H9 (cell line): ENCODE results near the gene FCHSD2. TPM values are rescaled to one million over a fixed set of nuclear protein-coding genes. Genes with fewer than 3 reads are reported as not detected.

ENCODE experiments used
- DNase-seq: peaks from one replicate; pipeline ENCODE4 v3.0.0-alpha.2; 2017
- H2AFZ ChIP-seq: one replicate; pipeline ENCODE4 v1.6.1; 2013; ENCODE audit warnings: mild to moderate bottlenecking, low read length, control low read depth, moderate library complexity
- H2AK5ac ChIP-seq: 2 replicates; pipeline ENCODE4 v1.6.1; 2013; ENCODE audit warnings: low read length, control low read depth, mixed read lengths; ENCODE audit not compliant: insufficient read length
- H2BK120ac ChIP-seq: one replicate; pipeline ENCODE4 v1.6.1; 2013; ENCODE audit warnings: low read depth, mild to moderate bottlenecking, low read length, control low read depth, inconsistent platforms; ENCODE audit not compliant: poor library complexity, severe bottlenecking
- H2BK12ac ChIP-seq: 2 replicates; pipeline ENCODE4 v1.6.1; 2013; ENCODE audit warnings: low read length, control low read depth, mixed read lengths, low read depth; ENCODE audit not compliant: insufficient read length
- H2BK15ac ChIP-seq: 2 replicates; pipeline ENCODE4 v1.6.1; 2013; ENCODE audit warnings: low read depth, low read length, control low read depth
- H2BK20ac ChIP-seq: one replicate; pipeline ENCODE4 v1.6.1; 2013; ENCODE audit warnings: low read depth, mild to moderate bottlenecking, low read length, control low read depth, inconsistent platforms; ENCODE audit not compliant: poor library complexity, severe bottlenecking
- H2BK5ac ChIP-seq: 2 replicates; pipeline ENCODE4 v1.6.1; 2013; ENCODE audit warnings: low read length, control low read depth, mixed read lengths; ENCODE audit not compliant: insufficient read length
- H3K14ac ChIP-seq: 2 replicates; pipeline ENCODE4 v1.6.1; 2013; ENCODE audit warnings: low read length, control low read depth; ENCODE audit not compliant: insufficient read depth
- H3K18ac ChIP-seq: 2 replicates; pipeline ENCODE4 v1.6.1; 2013; ENCODE audit warnings: low read depth, mild to moderate bottlenecking, mixed read lengths, low read length, control low read depth; ENCODE audit not compliant: insufficient read length
- H3K23ac ChIP-seq: 2 replicates; pipeline ENCODE4 v1.6.1; 2013; ENCODE audit warnings: low read length, control low read depth, mixed read lengths, low read depth; ENCODE audit not compliant: insufficient read length
- H3K23me2 ChIP-seq: 2 replicates; pipeline ENCODE4 v1.6.1; 2013; ENCODE audit warnings: low read depth, mild to moderate bottlenecking, mixed read lengths, low read length, control low read depth; ENCODE audit not compliant: insufficient read length, poor library complexity, severe bottlenecking
- H3K27ac ChIP-seq: 2 replicates; pipeline ENCODE4 v1.5.1; 2013; ENCODE audit warnings: low read length, control low read depth, mixed read lengths, low read depth; ENCODE audit not compliant: insufficient read length
- H3K27me3 ChIP-seq: 2 replicates; pipeline ENCODE4 v1.6.1; 2013; ENCODE audit warnings: low read length, control low read depth, inconsistent platforms; ENCODE audit not compliant: insufficient read depth
- H3K4ac ChIP-seq: 2 replicates; pipeline ENCODE4 v1.6.1; 2013; ENCODE audit warnings: low read depth, mild to moderate bottlenecking, control low read depth, inconsistent platforms, low read length, moderate library complexity
- H3K4me1 ChIP-seq: 2 replicates; pipeline ENCODE4 v1.6.1; 2013; ENCODE audit warnings: low read length, control low read depth, inconsistent platforms; ENCODE audit not compliant: insufficient read depth
- H3K4me2 ChIP-seq: 2 replicates; pipeline ENCODE4 v1.6.1; 2013; ENCODE audit warnings: low read length, control low read depth, mixed read lengths; ENCODE audit not compliant: insufficient read length, insufficient read depth
- H3K56ac ChIP-seq: 2 replicates; pipeline ENCODE4 v1.6.1; 2013; ENCODE audit warnings: low read depth, mild to moderate bottlenecking, mixed read lengths, low read length, control low read depth; ENCODE audit not compliant: insufficient read length
- H3K79me1 ChIP-seq: 2 replicates; pipeline ENCODE4 v1.6.1; 2013; ENCODE audit warnings: low read depth, mild to moderate bottlenecking, moderate library complexity, low read length, control low read depth, inconsistent platforms; ENCODE audit not compliant: insufficient read depth, poor library complexity, severe bottlenecking
- H3K79me2 ChIP-seq: 2 replicates; pipeline ENCODE4 v1.6.1; 2013; ENCODE audit warnings: low read length, control low read depth, inconsistent platforms; ENCODE audit not compliant: insufficient read depth
- H3K9ac ChIP-seq: 2 replicates; pipeline ENCODE4 v1.6.1; 2013; ENCODE audit warnings: low read length, control low read depth, mixed read lengths; ENCODE audit not compliant: insufficient read length; ENCODE audit errors: extremely low read depth
- H3K9me3 ChIP-seq: one replicate; pipeline ENCODE4 v1.6.1; 2013; ENCODE audit warnings: low read depth, low read length, inconsistent platforms; ENCODE audit not compliant: control insufficient read depth
- H3T11ph ChIP-seq: one replicate; pipeline ENCODE4 v1.6.1; 2013; ENCODE audit warnings: mild to moderate bottlenecking, low read length, control low read depth, inconsistent platforms
- H4K20me1 ChIP-seq: one replicate; pipeline ENCODE4 v1.6.1; 2013; ENCODE audit not compliant: control insufficient read depth, insufficient read length, insufficient read depth
- H4K5ac ChIP-seq: 2 replicates; pipeline ENCODE4 v1.6.1; 2013; ENCODE audit warnings: low read depth, mild to moderate bottlenecking, mixed read lengths, low read length, control low read depth; ENCODE audit not compliant: insufficient read length
- H4K8ac ChIP-seq: replicated peaks from 2 replicates; pipeline ENCODE4 v1.6.1; 2013; ENCODE audit warnings: low read length, control low read depth, mixed read lengths, low read depth; ENCODE audit not compliant: insufficient read length
- H4K91ac ChIP-seq: 2 replicates; pipeline ENCODE4 v1.6.1; 2013; ENCODE audit warnings: low read depth, mild to moderate bottlenecking, moderate library complexity, mixed read lengths, low read length, control low read depth; ENCODE audit not compliant: insufficient read length
- H3K27ac Mint-ChIP-seq, 3 experiments: 2 replicates in 2 of 3; 3 replicates in 1 of 3; pipeline ENCODE4 v1.8.0; 2020 to 2021; ENCODE audit warnings: mixed read lengths in 3 of 3, mild to moderate bottlenecking in 1 of 3, moderate library complexity in 1 of 3
- H3K27me3 Mint-ChIP-seq: 2 replicates; pipeline ENCODE4 v1.8.0; 2021; ENCODE audit warnings: low read depth, mild to moderate bottlenecking, moderate library complexity, mixed read lengths
- H3K36me3 Mint-ChIP-seq, 3 experiments: 2 replicates in 2 of 3; 3 replicates in 1 of 3; pipeline ENCODE4 v1.8.0; 2020 to 2021; ENCODE audit warnings: low read depth in 3 of 3, mixed read lengths in 3 of 3; ENCODE audit not compliant: insufficient read depth in 1 of 3
- H3K4me1 Mint-ChIP-seq, 2 experiments: 2 replicates each; pipeline ENCODE4 v1.8.0; 2020; ENCODE audit warnings: mixed read lengths in 2 of 2
- H3K4me3 Mint-ChIP-seq, 2 experiments: 2 replicates in 1 of 2; 3 replicates in 1 of 2; pipeline ENCODE4 v1.8.0; 2020 to 2021; ENCODE audit warnings: mild to moderate bottlenecking in 2 of 2, mixed read lengths in 2 of 2, moderate library complexity in 1 of 2
- H3K9me3 Mint-ChIP-seq, 2 experiments: 2 replicates in 1 of 2; 3 replicates in 1 of 2; pipeline ENCODE4 v1.8.0; 2020; ENCODE audit warnings: mild to moderate bottlenecking in 2 of 2, mixed read lengths in 2 of 2, moderate library complexity in 1 of 2
- WGBS: extraction: QIAGEN DNeasy Blood & Tissue Kit; methylation state at CpG from one replicate; pipeline ENCODE4 v1.1.7; 2013; ENCODE audit warnings: missing lambda C conversion rate, low lambda C conversion rate, mixed read lengths; ENCODE audit not compliant: insufficient read length; ENCODE audit errors: extremely low coverage; 5-methylcytosine and 5-hydroxymethylcytosine counted together
- total RNA-seq: library from RNA; stranded (reverse); gene quantifications from 2 replicates; pipeline ENCODE4 v1.2.1, GENCODE V29; 2021
- TF ChIP-seq, protein P1 (sequence below): fragments of 200-600 bp; sonication (generic); conservative IDR thresholded peaks from 3 replicates; pipeline ENCODE4 v1.8.0; 2021; ENCODE audit warnings: antibody characterized with exemption, mild to moderate bottlenecking

The FCHSD2 gene
- total RNA-seq, 1 experiment from 2014 or later, result 17.8 TPM

DNA sequence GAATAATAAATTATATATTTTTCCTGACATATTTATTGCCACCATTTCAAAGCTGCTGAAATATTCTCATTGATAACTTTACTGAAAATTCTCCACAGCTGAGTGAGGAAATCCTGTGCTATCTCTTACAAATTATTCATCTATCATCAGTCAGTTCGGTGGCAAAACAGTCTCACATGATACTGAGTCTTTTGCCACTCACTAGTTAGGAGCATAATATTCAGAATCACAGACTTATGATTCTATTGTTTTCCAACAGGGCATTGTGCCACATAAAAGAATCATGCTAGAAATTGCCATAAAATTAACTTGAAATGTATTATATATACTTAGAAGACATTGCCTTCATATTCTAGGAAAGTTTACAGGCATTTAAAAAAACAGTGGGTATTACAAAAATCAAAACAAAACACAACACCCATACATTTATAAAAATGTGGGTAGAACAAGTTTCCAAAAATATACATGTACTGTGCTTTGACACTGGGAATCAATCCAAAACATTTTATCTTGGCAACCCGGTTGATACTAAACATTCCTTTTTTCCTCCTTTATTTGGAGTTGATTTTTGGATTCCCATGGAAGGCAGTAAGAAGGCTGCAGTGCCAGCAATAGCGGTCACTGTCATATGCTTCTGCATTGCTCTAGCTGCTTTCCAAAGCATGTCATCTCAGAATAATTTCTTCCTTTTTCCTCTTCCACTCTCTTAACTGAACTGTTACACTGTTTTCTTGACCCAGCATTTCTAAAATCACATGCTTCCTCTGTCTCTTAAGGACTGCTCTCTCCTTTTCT lies 285.4 kb downstream of the FCHSD2 start:
- Histone ChIP-seq H3K18ac (no peak overlapping the region), H3K23me2 (no peaks in the 10 kb centered on the region), H4K5ac (no peak overlapping the region), H2AFZ (no peak overlapping the region), H3K23ac (no peak overlapping the region), H3K27ac (no peak overlapping the region), H3K79me1 (no peaks in the 10 kb centered on the region), H3K14ac (no peak overlapping the region), H2BK120ac (no peak overlapping the region), H3K4ac (no peak overlapping the region), H3K4me2 (no peak overlapping the region), H3T11ph (no peak overlapping the region), H2BK5ac (no peak overlapping the region), H3K79me2 (no peaks in the 10 kb centered on the region), H3K9me3 (no peaks in the 10 kb centered on the region), H2BK15ac (no peak overlapping the region), H4K8ac (no peak overlapping the region), H3K27me3 (no peaks in the 10 kb centered on the region), H3K4me1 (no peaks in the 10 kb centered on the region), H4K20me1 (no peaks in the 10 kb centered on the region), H2AK5ac (no peak overlapping the region), H2BK20ac (no peak overlapping the region), H3K9ac (no peak overlapping the region), H3K56ac (no peak overlapping the region), H2BK12ac (no peak overlapping the region), H4K91ac (no peak overlapping the region)
- Mint-ChIP-seq H3K4me3 (no peak overlapping the region), H3K4me1 (no peaks in the 10 kb centered on the region), H3K27me3 (no peaks in the 10 kb centered on the region), H3K27ac (no peak overlapping the region), H3K36me3 (no peaks in the 10 kb centered on the region), H3K9me3 (no peaks in the 10 kb centered on the region)
- TF ChIP-seq, protein P1, sequence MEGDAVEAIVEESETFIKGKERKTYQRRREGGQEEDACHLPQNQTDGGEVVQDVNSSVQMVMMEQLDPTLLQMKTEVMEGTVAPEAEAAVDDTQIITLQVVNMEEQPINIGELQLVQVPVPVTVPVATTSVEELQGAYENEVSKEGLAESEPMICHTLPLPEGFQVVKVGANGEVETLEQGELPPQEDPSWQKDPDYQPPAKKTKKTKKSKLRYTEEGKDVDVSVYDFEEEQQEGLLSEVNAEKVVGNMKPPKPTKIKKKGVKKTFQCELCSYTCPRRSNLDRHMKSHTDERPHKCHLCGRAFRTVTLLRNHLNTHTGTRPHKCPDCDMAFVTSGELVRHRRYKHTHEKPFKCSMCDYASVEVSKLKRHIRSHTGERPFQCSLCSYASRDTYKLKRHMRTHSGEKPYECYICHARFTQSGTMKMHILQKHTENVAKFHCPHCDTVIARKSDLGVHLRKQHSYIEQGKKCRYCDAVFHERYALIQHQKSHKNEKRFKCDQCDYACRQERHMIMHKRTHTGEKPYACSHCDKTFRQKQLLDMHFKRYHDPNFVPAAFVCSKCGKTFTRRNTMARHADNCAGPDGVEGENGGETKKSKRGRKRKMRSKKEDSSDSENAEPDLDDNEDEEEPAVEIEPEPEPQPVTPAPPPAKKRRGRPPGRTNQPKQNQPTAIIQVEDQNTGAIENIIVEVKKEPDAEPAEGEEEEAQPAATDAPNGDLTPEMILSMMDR, result no peak
- DNase-seq, result no peak
- WGBS, result no CpG with 5 or more reads among the region's 3 CpGs
